ENCODE results near the gene AREG.

Gene AREG

DNA sequence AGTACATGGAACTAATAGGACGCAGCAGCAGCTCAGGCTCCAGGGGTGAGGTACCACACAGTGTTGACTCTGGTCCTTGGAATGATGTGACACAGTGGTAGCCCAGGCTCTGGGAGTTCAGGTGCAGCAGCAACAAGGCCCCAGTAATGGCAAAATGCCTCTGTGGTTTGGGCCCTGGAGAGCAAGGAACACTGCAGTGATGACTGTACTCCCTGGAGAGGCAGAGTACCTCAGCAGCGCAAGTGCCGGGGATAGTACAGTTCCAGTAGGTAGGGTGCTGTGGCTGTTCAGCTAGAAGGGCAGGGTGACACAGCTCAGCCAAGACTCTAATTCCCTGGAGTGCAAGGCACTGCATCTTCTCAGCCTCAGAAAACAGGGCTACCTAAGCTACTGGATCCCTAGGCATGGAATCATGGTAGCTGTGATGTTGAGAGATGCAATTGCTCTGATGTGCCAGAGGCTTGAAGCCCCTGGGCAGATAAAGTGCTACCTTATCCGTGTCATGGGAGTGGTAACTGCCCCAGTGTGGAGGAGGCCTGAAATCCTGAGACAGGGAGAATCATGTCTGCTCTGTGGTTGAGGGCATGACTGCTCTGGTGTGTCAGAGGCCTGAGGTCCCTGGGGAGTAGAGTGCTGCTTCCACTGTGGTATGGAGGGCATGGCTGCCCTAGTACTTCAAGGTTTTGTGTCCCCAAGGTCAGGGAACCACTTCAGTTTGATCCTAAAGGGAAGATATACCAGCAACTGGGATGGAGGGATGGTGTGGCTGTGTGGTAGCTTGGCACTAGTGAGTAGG, 55.2 kb downstream of the AREG start:
- Mint-ChIP-seq H3K4me3 (no peak overlapping the region), H3K4me1 (no peaks in the 10 kb centered on the region), H3K27ac (no peak overlapping the region), H3K36me3 (ENCODE audit: low read depth) (no peaks in the 10 kb centered on the region), H3K9me3 (no peaks in the 10 kb centered on the region), H3K27me3 (ENCODE audit: low read depth, poor library complexity) (peaks cover 3% of the 10 kb centered on the region)
- TF ChIP-seq, protein P1, sequence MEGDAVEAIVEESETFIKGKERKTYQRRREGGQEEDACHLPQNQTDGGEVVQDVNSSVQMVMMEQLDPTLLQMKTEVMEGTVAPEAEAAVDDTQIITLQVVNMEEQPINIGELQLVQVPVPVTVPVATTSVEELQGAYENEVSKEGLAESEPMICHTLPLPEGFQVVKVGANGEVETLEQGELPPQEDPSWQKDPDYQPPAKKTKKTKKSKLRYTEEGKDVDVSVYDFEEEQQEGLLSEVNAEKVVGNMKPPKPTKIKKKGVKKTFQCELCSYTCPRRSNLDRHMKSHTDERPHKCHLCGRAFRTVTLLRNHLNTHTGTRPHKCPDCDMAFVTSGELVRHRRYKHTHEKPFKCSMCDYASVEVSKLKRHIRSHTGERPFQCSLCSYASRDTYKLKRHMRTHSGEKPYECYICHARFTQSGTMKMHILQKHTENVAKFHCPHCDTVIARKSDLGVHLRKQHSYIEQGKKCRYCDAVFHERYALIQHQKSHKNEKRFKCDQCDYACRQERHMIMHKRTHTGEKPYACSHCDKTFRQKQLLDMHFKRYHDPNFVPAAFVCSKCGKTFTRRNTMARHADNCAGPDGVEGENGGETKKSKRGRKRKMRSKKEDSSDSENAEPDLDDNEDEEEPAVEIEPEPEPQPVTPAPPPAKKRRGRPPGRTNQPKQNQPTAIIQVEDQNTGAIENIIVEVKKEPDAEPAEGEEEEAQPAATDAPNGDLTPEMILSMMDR (IDR thresholded peaks at IDR 0.05), result no peak
- no peak for DNase-seq

DNA sequence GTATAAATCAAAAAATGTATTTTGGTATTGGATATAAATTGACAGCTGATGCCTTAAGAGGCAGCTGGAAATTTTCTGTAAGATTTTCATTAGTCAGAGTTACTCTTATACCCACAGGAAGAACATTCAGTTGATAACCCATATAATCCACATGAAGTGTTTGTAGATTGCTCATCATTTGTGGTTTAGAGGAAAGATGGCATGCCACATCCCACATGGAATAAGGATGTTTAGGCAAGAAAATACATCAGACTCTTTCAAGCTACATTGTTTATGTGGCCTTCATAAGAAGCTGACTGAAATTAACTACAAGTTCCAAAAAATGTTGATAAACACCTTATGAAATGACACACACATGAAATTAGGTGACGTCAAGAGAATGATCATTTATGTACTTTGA, 56.6 kb downstream of the AREG start:
- Mint-ChIP-seq H3K27ac (no peak overlapping the region), H3K36me3 (ENCODE audit: low read depth) (no peaks in the 10 kb centered on the region), H3K4me3 (no peak overlapping the region), H3K9me3 (peaks cover 8% of the 10 kb centered on the region), H3K27me3 (ENCODE audit: low read depth, poor library complexity) (peaks cover 6% of the 10 kb centered on the region), H3K4me1 (peaks cover 7% of the 10 kb centered on the region)
- TF ChIP-seq, protein P1 (IDR thresholded peaks at IDR 0.05), result no peak
- no peak for DNase-seq

- peaks cover 17% of the 10 kb centered on the region for H3K9me3 Mint-ChIP-seq
- H3K27me3 Mint-ChIP-seq (ENCODE audit: low read depth, poor library complexity), result peaks cover 6% of the 10 kb centered on the region
- peaks cover 7% of the 10 kb centered on the region for H3K4me1 Mint-ChIP-seq
- no peak overlapping the region for H3K27ac Mint-ChIP-seq
- DNase-seq, result no peak
- no peaks in the 10 kb centered on the region for H3K36me3 Mint-ChIP-seq (ENCODE audit: low read depth)
- TF ChIP-seq, protein P1 (IDR thresholded peaks at IDR 0.05), result no peak
- no peak overlapping the region for H3K4me3 Mint-ChIP-seq
Measured at GRCh38 chr4:74503580-74503979, 58.6 kb downstream of the AREG start.

DNA sequence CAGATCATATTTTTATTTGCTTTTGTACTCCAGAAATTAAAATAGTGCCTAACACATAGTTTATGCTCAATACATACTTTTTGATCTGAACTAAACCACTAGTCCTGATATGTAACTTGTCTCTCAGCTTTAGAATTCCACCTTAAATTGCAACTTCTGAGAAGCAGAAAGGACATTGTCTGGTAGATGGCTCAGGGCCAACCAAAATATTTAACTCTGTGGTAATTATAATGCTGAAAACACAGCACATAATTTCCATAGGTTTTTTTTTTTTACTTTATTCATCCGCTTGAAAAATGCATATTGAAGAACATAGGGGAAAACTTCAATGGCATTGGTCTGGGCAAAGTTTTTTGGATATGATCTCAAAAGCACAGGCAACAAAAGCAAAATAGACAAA, 59.3 kb downstream of the AREG start:
- H3K9me3 Mint-ChIP-seq, result peaks cover 17% of the 10 kb centered on the region
- no peak overlapping the region for H3K27ac Mint-ChIP-seq
- H3K4me1 Mint-ChIP-seq, result peaks cover 7% of the 10 kb centered on the region
- peaks cover 6% of the 10 kb centered on the region for H3K27me3 Mint-ChIP-seq (ENCODE audit: low read depth, poor library complexity)
- no peak for DNase-seq
- H3K4me3 Mint-ChIP-seq, result no peak overlapping the region
- no peaks in the 10 kb centered on the region for H3K36me3 Mint-ChIP-seq (ENCODE audit: low read depth)
- TF ChIP-seq, protein P1 (IDR thresholded peaks at IDR 0.05), result no peak

Data from nephron progenitor cell (in vitro differentiated cells).